ENCODE data around the gene TLX2.

The TLX2 gene

GRCh38 chr2:74511104-74511989 lies 2.9 kb upstream of the TLX2 start:
- H3K4me3 ChIP-seq (ENCODE audit: low read length), result no peak overlapping the region
- H2AFZ ChIP-seq (ENCODE audit: low read depth, low read length), result no peak overlapping the region
- H3K27me3 ChIP-seq (ENCODE audit: insufficient read depth, low read length), result peaks cover 63% of the 10 kb centered on the region
- H3K36me3 ChIP-seq (ENCODE audit: insufficient read depth, low read length), result no peaks in the 10 kb centered on the region
- peaks cover 6% of the 10 kb centered on the region for H3K9me3 ChIP-seq (ENCODE audit: low read length)
- H3K4me1 ChIP-seq (ENCODE audit: insufficient read depth, low read length), result peaks cover 6% of the 10 kb centered on the region

GRCh38 chr2:74512744-74513604 lies 1.3 kb upstream of the TLX2 start:
- no peak overlapping the region for H3K4me3 ChIP-seq (ENCODE audit: low read length)
- H3K9me3 ChIP-seq (ENCODE audit: low read length), result peaks cover 14% of the 10 kb centered on the region
- peaks cover 77% of the 10 kb centered on the region for H3K27me3 ChIP-seq (ENCODE audit: insufficient read depth, low read length)
- no peak overlapping the region for H2AFZ ChIP-seq (ENCODE audit: low read depth, low read length)
- H3K4me1 ChIP-seq (ENCODE audit: insufficient read depth, low read length), result no peaks in the 10 kb centered on the region
- H3K36me3 ChIP-seq (ENCODE audit: insufficient read depth, low read length), result no peaks in the 10 kb centered on the region

GRCh38 chr2:74513605-74514367 lies 464 bp upstream of the TLX2 start:
- Histone ChIP-seq H3K9me3 (ENCODE audit: low read length) (peaks cover 14% of the 10 kb centered on the region), H3K4me3 (ENCODE audit: low read length) (no peak overlapping the region), H3K36me3 (ENCODE audit: insufficient read depth, low read length) (no peaks in the 10 kb centered on the region), H3K27me3 (ENCODE audit: insufficient read depth, low read length) (peaks cover 86% of the 10 kb centered on the region), H3K4me1 (ENCODE audit: insufficient read depth, low read length) (no peaks in the 10 kb centered on the region), H2AFZ (ENCODE audit: low read depth, low read length) (no peak overlapping the region)

- H3K36me3 ChIP-seq (ENCODE audit: insufficient read depth, low read length), result no peaks in the 10 kb centered on the region
- no peak overlapping the region for H2AFZ ChIP-seq (ENCODE audit: low read depth, low read length)
- no peaks in the 10 kb centered on the region for H3K4me1 ChIP-seq (ENCODE audit: insufficient read depth, low read length)
- H3K27me3 ChIP-seq (ENCODE audit: insufficient read depth, low read length), result peaks cover 92% of the 10 kb centered on the region
- peaks cover 14% of the 10 kb centered on the region for H3K9me3 ChIP-seq (ENCODE audit: low read length)
- no peak overlapping the region for H3K4me3 ChIP-seq (ENCODE audit: low read length)
These were observed 1.2 kb downstream of the TLX2 start for GRCh38 chr2:74515271-74515980.

GRCh38 chr2:74515981-74516633 lies 1.9 kb downstream of the TLX2 start:
- no peak overlapping the region for H3K4me3 ChIP-seq (ENCODE audit: low read length)
- H3K4me1 ChIP-seq (ENCODE audit: insufficient read depth, low read length), result no peaks in the 10 kb centered on the region
- H3K36me3 ChIP-seq (ENCODE audit: insufficient read depth, low read length), result no peaks in the 10 kb centered on the region
- peaks cover 93% of the 10 kb centered on the region for H3K27me3 ChIP-seq (ENCODE audit: insufficient read depth, low read length)
- peaks cover 14% of the 10 kb centered on the region for H3K9me3 ChIP-seq (ENCODE audit: low read length)
- H2AFZ ChIP-seq (ENCODE audit: low read depth, low read length), result no peak overlapping the region

- Histone ChIP-seq H3K4me1 (ENCODE audit: insufficient read depth, low read length) (no peaks in the 10 kb centered on the region), H3K27me3 (ENCODE audit: insufficient read depth, low read length) (peaks cover 90% of the 10 kb centered on the region), H3K36me3 (ENCODE audit: insufficient read depth, low read length) (no peaks in the 10 kb centered on the region), H3K9me3 (ENCODE audit: low read length) (peaks cover 14% of the 10 kb centered on the region), H2AFZ (ENCODE audit: low read depth, low read length) (no peak overlapping the region), H3K4me3 (ENCODE audit: low read length) (no peak overlapping the region)
These were observed 2.4 kb downstream of the TLX2 start for GRCh38 chr2:74516650-74517049.

- Histone ChIP-seq H3K4me1 (ENCODE audit: insufficient read depth, low read length) (no peaks in the 10 kb centered on the region), H3K9me3 (ENCODE audit: low read length) (no peaks in the 10 kb centered on the region), H3K4me3 (ENCODE audit: low read length) (no peak overlapping the region), H3K27me3 (ENCODE audit: insufficient read depth, low read length) (peaks cover 48% of the 10 kb centered on the region), H2AFZ (ENCODE audit: low read depth, low read length) (no peak overlapping the region), H3K36me3 (ENCODE audit: insufficient read depth, low read length) (peaks cover 19% of the 10 kb centered on the region)
These were observed 8.3 kb downstream of the TLX2 start for GRCh38 chr2:74522516-74522915.

- H3K27me3 ChIP-seq (ENCODE audit: insufficient read depth, low read length), result peaks cover 33% of the 10 kb centered on the region
- peaks cover 10% of the 10 kb centered on the region for H3K4me1 ChIP-seq (ENCODE audit: insufficient read depth, low read length)
- H3K4me3 ChIP-seq (ENCODE audit: low read length), result no peak overlapping the region
- H3K9me3 ChIP-seq (ENCODE audit: low read length), result no peaks in the 10 kb centered on the region
- H3K36me3 ChIP-seq (ENCODE audit: insufficient read depth, low read length), result peaks cover 26% of the 10 kb centered on the region
- H2AFZ ChIP-seq (ENCODE audit: low read depth, low read length), result no peak overlapping the region
These were observed 9.8 kb downstream of the TLX2 start for GRCh38 chr2:74524005-74524404.

GRCh38 chr2:74524955-74525716 lies 10.9 kb downstream of the TLX2 start:
- Histone ChIP-seq H3K4me3 (ENCODE audit: low read length) (no peak overlapping the region), H2AFZ (ENCODE audit: low read depth, low read length) (no peak overlapping the region), H3K36me3 (ENCODE audit: insufficient read depth, low read length) (peaks cover 26% of the 10 kb centered on the region), H3K9me3 (ENCODE audit: low read length) (no peaks in the 10 kb centered on the region), H3K27me3 (ENCODE audit: insufficient read depth, low read length) (peaks cover 22% of the 10 kb centered on the region), H3K4me1 (ENCODE audit: insufficient read depth, low read length) (peaks cover 12% of the 10 kb centered on the region)

GRCh38 chr2:74525717-74526648 lies 11.7 kb downstream of the TLX2 start, which contains the start of gene DQX1:
Gene DQX1 (minus strand): TSS chr2:74526231. CDS start chr2:74525729, 502 bp downstream.
- Histone ChIP-seq H2AFZ (ENCODE audit: low read depth, low read length) (no peak within 1 kb of the TSS), H3K36me3 (ENCODE audit: insufficient read depth, low read length) (peaks cover 26% of the 10 kb centered on the region), H3K4me3 (ENCODE audit: low read length) (no peak within 1 kb of the TSS), H3K9me3 (ENCODE audit: low read length) (no peaks in the 10 kb centered on the region), H3K4me1 (ENCODE audit: insufficient read depth, low read length) (peaks cover 18% of the 10 kb centered on the region), H3K27me3 (ENCODE audit: insufficient read depth, low read length) (peaks cover 14% of the 10 kb centered on the region)
